Fibroblast of lung (primary cell): ENCODE results near the gene TMCC2. TPM values are rescaled to one million over a fixed set of nuclear protein-coding genes. Genes with fewer than 3 reads are reported as not detected.
"Not testable (repeated sequence)": the region's sequence is repeated elsewhere in the genome, so short reads cannot be mapped to it uniquely, and the experiment has no call there.

Source experiments
- DNase-seq, 2 donors: peaks; one replicate each; pipeline versions ENCODE4 v3.0.0 to v3.0.0-alpha.2; 2010; ENCODE audit warnings: low read depth in 2 of 2
- H2AFZ ChIP-seq: 2 replicates; pipeline ENCODE4 v1.5.1; 2012; ENCODE audit warnings: low read length, control low read depth, inconsistent platforms
- H3K27ac ChIP-seq: 2 replicates; pipeline ENCODE4 v1.5.1; 2011; ENCODE audit warnings: low read length, control low read depth; ENCODE audit not compliant: insufficient read depth
- H3K27me3 ChIP-seq: 2 replicates; pipeline ENCODE4 v1.5.1; 2011; ENCODE audit warnings: mild to moderate bottlenecking, low read length; ENCODE audit not compliant: control insufficient read depth, insufficient read depth
- H3K36me3 ChIP-seq: 2 replicates; pipeline ENCODE4 v1.5.1; 2011; ENCODE audit warnings: low read length; ENCODE audit not compliant: control insufficient read depth, insufficient read depth
- H3K4me1 ChIP-seq: 2 replicates; pipeline ENCODE4 v1.5.1; 2011; ENCODE audit warnings: low read length; ENCODE audit not compliant: control insufficient read depth, insufficient read depth; ENCODE audit errors: extremely low read depth
- H3K4me2 ChIP-seq: 2 replicates; pipeline ENCODE4 v1.5.1; 2011; ENCODE audit warnings: low read length, control low read depth; ENCODE audit not compliant: insufficient read depth; ENCODE audit errors: extremely low read depth
- H3K4me3 ChIP-seq, 4 experiments: fragments of 200-600 bp in 1 of 4; sonication (generic) in 1 of 4; replicated peaks in 1 of 4; 2 replicates each; pipeline ENCODE4 v1.5.1; 2011 to 2016; ENCODE audit warnings: low read length in 4 of 4, low read depth in 3 of 4, mild to moderate bottlenecking in 3 of 4, control low read depth in 2 of 4, inconsistent platforms in 1 of 4, mixed read lengths in 1 of 4; ENCODE audit not compliant: insufficient read depth in 1 of 4; ENCODE audit errors: control extremely low read depth in 1 of 4
- H3K79me2 ChIP-seq: 2 replicates; pipeline ENCODE4 v1.5.1; 2012; ENCODE audit warnings: mild to moderate bottlenecking, low read length, inconsistent platforms; ENCODE audit not compliant: control insufficient read depth, insufficient read depth
- H3K9ac ChIP-seq: 2 replicates; pipeline ENCODE4 v1.5.1; 2011; ENCODE audit warnings: mild to moderate bottlenecking, low read length, control low read depth; ENCODE audit not compliant: insufficient read depth
- H3K9me3 ChIP-seq: 2 replicates; pipeline ENCODE4 v1.5.1; 2012; ENCODE audit warnings: low read depth, low read length; ENCODE audit not compliant: control insufficient read depth, insufficient read depth
- H4K20me1 ChIP-seq: 2 replicates; pipeline ENCODE4 v1.5.1; 2011; ENCODE audit warnings: low read length; ENCODE audit not compliant: control insufficient read depth, insufficient read depth; ENCODE audit errors: extremely low read depth
- CTCF ChIP-seq, 2 donors: IDR thresholded peaks in 1 of 2; conservative IDR thresholded peaks in 1 of 2; 1 replicate in 1 of 2; 2 replicates in 1 of 2; pipeline ENCODE4 v1.5.1; 2011 to 2012; ENCODE audit warnings: low read length in 2 of 2, control low read depth in 1 of 2, inconsistent platforms in 1 of 2, low read depth in 1 of 2, mild to moderate bottlenecking in 1 of 2
- EZH2 ChIP-seq: IDR thresholded peaks from 2 replicates; pipeline ENCODE4 v1.5.1; 2012; ENCODE audit warnings: low read length, control low read depth, mild to moderate bottlenecking; ENCODE audit errors: missing control alignments
- polyA plus RNA-seq, 2 donors: library from polyadenylated mRNA; depleted of rRNA in 1 of 2; stranded (reverse) in 1 of 2; unstranded in 1 of 2; fragments of >200 nt; gene quantifications; 2 replicates each; pipeline ENCODE4 v1.2.1, GENCODE V29; 2011 to 2012; ENCODE audit warnings: missing spikeins in 1 of 2
- total RNA-seq: library from RNA; depleted of rRNA; stranded (reverse); fragments of >200 nt; gene quantifications from 2 replicates; pipeline ENCODE4 v1.2.1, GENCODE V29; 2014

Gene TMCC2
- total and polyA plus RNA-seq, 2 donors (not counting 1 experiment from before 2014, with no cell fraction given): 2.3 to 6.9 TPM

DNA sequence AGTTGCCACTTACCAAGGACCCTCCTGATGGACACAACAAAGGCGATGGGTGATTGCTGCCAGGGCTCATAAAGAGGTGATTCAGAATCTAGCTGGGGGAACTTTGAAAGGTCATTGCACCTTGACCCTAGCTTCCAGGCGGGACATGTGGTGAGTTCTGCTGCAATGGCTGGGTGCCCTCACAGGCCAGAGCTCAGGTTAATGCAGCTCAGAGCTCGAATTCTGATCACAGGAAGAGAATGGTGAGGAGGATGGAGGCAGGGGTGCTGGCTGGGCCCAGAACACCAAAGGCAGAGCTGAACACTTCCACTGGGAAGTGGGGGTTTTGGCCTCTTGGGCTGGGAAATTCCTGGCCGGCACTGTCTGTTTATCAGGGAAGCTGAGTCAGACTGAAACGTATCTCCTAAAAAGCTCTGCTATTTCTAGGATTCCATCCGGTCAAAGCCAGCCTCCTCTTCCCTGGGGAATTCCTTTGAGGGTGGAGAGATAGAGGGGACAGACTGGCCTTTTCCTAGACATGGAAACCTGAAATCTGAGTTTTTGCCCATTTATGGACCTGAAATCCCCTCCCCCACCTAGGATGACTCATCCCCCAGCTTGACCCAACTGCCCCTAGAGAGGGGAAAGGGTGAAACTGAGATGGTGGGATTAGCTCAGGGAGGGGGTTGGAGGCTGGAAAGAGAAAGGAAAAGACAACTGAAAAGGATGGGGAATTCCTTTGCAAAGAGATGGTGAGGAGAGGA lies 66.6 kb downstream of the TMCC2 start:
- peak overlapping the region; percentile 23 for H3K9ac ChIP-seq
- H4K20me1 ChIP-seq: no peaks in the 10 kb centered on the region
- no peaks in the 10 kb centered on the region for H3K79me2 ChIP-seq
- no peak overlapping the region for H2AFZ ChIP-seq
- H3K4me3 ChIP-seq: no peak overlapping the region
- no peaks in the 10 kb centered on the region for H3K36me3 ChIP-seq
- no peaks in the 10 kb centered on the region for H3K9me3 ChIP-seq
- H3K27me3 ChIP-seq: no peaks in the 10 kb centered on the region
- peak overlapping the region; percentile 48 for H3K4me2 ChIP-seq
- TF ChIP-seq CTCF (conservative IDR thresholded peaks at IDR 0.05 in 1 of 2, IDR thresholded peaks at IDR 0.05 in 1 of 2; ENCODE audit: low read depth in 1 of 2, low read length in 2 of 2) (no peak), EZH2 (no peak)
- DNase-seq: peak; percentile 88 to 92
- peaks cover 29% of the 10 kb centered on the region for H3K4me1 ChIP-seq
- H3K27ac ChIP-seq: peak overlapping the region; percentile 79

- Histone ChIP-seq H3K4me2 (peak overlapping the region; percentile 48), H3K9ac (no peak overlapping the region), H3K4me3 (no peak overlapping the region), H2AFZ (no peak overlapping the region), H4K20me1 (no peaks in the 10 kb centered on the region), H3K9me3 (no peaks in the 10 kb centered on the region), H3K4me1 (peaks cover 29% of the 10 kb centered on the region), H3K36me3 (no peaks in the 10 kb centered on the region), H3K27me3 (no peaks in the 10 kb centered on the region), H3K79me2 (no peaks in the 10 kb centered on the region), H3K27ac (peak overlapping the region; percentile 79)
- TF ChIP-seq CTCF (conservative IDR thresholded peaks at IDR 0.05 in 1 of 2, IDR thresholded peaks at IDR 0.05 in 1 of 2; ENCODE audit: low read depth in 1 of 2, low read length in 2 of 2) (no peak), EZH2 (no peak)
- DNase-seq: no peak
Measured at GRCh38 chr1:205294934-205295333, 67.2 kb downstream of the TMCC2 start.

GRCh38 chr1:205296154-205296553 lies 68.4 kb downstream of the TMCC2 start:
- Histone ChIP-seq H3K9me3 (no peaks in the 10 kb centered on the region), H3K4me1 (peaks cover 38% of the 10 kb centered on the region), H3K27ac (no peak overlapping the region), H3K4me2 (no peak overlapping the region), H3K27me3 (no peaks in the 10 kb centered on the region), H2AFZ (no peak overlapping the region), H3K9ac (no peak overlapping the region), H3K4me3 (no peak overlapping the region), H3K36me3 (no peaks in the 10 kb centered on the region), H3K79me2 (no peaks in the 10 kb centered on the region), H4K20me1 (no peaks in the 10 kb centered on the region)
- TF ChIP-seq EZH2: no peak
- TF ChIP-seq CTCF (conservative IDR thresholded peaks at IDR 0.05 in 1 of 2, IDR thresholded peaks at IDR 0.05 in 1 of 2; ENCODE audit: low read depth in 1 of 2, low read length in 2 of 2): no peak
- no peak for DNase-seq

GRCh38 chr1:205297546-205298177 lies 69.9 kb downstream of the TMCC2 start:
- H4K20me1 ChIP-seq, H3K27me3 ChIP-seq, H3K4me2 ChIP-seq, H3K9me3 ChIP-seq, H3K36me3 ChIP-seq, H3K4me3 ChIP-seq, H3K79me2 ChIP-seq, H3K9ac ChIP-seq, H2AFZ ChIP-seq: not testable (repeated sequence)
- DNase-seq: peak in 1 of 2 donors; percentile 36
- peak overlapping the region; percentile 95 for H3K27ac ChIP-seq
- peaks cover 49% of the 10 kb centered on the region for H3K4me1 ChIP-seq
